GM12878 (cell line): ENCODE data around the gene CBX7. TPM values are rescaled to one million over a fixed set of nuclear protein-coding genes. Genes with fewer than 3 reads are reported as not detected.

ENCODE experiments used
- ATAC-seq: fragments of 200-7000 bp; cut with Tn5 transposase; 3 replicates; pipeline ENCODE4 v1.9.1; 2020; ENCODE audit warnings: mild to moderate bottlenecking, moderate library complexity
- BruUV-seq: library from RNA; stranded (reverse); fragments of 400-500 nt; replicated peaks from 2 replicates; lab custom pipeline; 2021; lab: Mats Ljungman, UMichigan
- CTCF ChIA-PET: fragments of 300-600 bp; sonication (Branson Sonifier 250); formaldehyde crosslinking; extraction: SDS; loops from one replicate; lab custom pipeline; 2021; ENCODE audit warnings: inconsistent platforms; lab: Yijun Ruan, JAX
- POLR2A ChIA-PET: fragments of 350-600 bp; formaldehyde crosslinking; extraction: SDS; loops from one replicate; lab custom pipeline; 2021; ENCODE audit warnings: inconsistent platforms; lab: Charles Lee
- RAD21 ChIA-PET: fragments of 300-600 bp; sonication (Branson Sonifier 250); formaldehyde crosslinking; loops from one replicate; lab custom pipeline; 2023; ENCODE audit warnings: antibody characterized with exemption; ENCODE audit not compliant: unreplicated experiment; lab: Charles Lee
- SMC1A ChIA-PET: fragments of 300-600 bp; sonication (Branson Sonifier 250); formaldehyde crosslinking; loops from one replicate; lab custom pipeline; 2023; ENCODE audit not compliant: unreplicated experiment, uncharacterized antibody; lab: Charles Lee
- DNase-seq: peaks from one replicate; pipeline ENCODE4 v3.0.0-alpha.2; 2011; ENCODE audit warnings: low read depth, low spot score
- FAIRE-seq: peaks from 3 replicates; lab custom pipeline; 2011; peaks lifted over from hg19 to GRCh38; lab: Jason Lieb, UNC
- H2AFZ ChIP-seq: 2 replicates; pipeline ENCODE4 v1.6.0; 2011; ENCODE audit warnings: low read depth, low read length, control low read depth; ENCODE audit not compliant: control insufficient read depth
- H3K27ac ChIP-seq: 2 replicates; pipeline ENCODE4 v1.5.1; 2011; ENCODE audit warnings: control low read depth; ENCODE audit not compliant: control insufficient read depth, insufficient read depth
- H3K27me3 ChIP-seq, 2 experiments: replicated peaks in 1 of 2; 2 replicates each; pipeline versions ENCODE4 v1.6.0 to v1.6.1; 2011; ENCODE audit warnings: low read length in 1 of 2; ENCODE audit not compliant: control insufficient read depth in 2 of 2, insufficient read depth in 2 of 2
- H3K36me3 ChIP-seq, 2 experiments: 2 replicates each; pipeline ENCODE4 v1.5.1; 2011; ENCODE audit warnings: low read length in 1 of 2; ENCODE audit not compliant: control insufficient read depth in 2 of 2, insufficient read depth in 2 of 2
- H3K4me1 ChIP-seq: 2 replicates; pipeline ENCODE4 v1.6.1; 2011; ENCODE audit warnings: mild to moderate bottlenecking, low read length, moderate library complexity, mixed read lengths; ENCODE audit not compliant: control insufficient read depth, insufficient read depth
- H3K4me2 ChIP-seq: 2 replicates; pipeline ENCODE4 v1.6.0; 2011; ENCODE audit warnings: control low read depth; ENCODE audit not compliant: control insufficient read depth, insufficient read depth
- H3K4me3 ChIP-seq: fragments of 200-600 bp; sonication (generic); 2 replicates; pipeline ENCODE4 v1.5.1; 2016
- H3K79me2 ChIP-seq: 2 replicates; pipeline ENCODE4 v1.6.0; 2011; ENCODE audit warnings: low read length; ENCODE audit not compliant: control insufficient read depth, insufficient read depth
- H3K9ac ChIP-seq: 2 replicates; pipeline ENCODE4 v1.8.0; 2011; ENCODE audit warnings: low read length, control low read depth, mixed read lengths; ENCODE audit not compliant: control insufficient read depth, insufficient read depth
- H3K9me3 ChIP-seq: replicated peaks from 3 replicates; pipeline ENCODE4 v1.5.1; 2011; ENCODE audit warnings: mild to moderate bottlenecking, low read length; ENCODE audit not compliant: control insufficient read depth, insufficient read depth
- H4K20me1 ChIP-seq: 2 replicates; pipeline ENCODE4 v1.6.0; 2011; ENCODE audit not compliant: control insufficient read depth, insufficient read depth
- EED ChIP-seq: sonication (generic); IDR thresholded peaks from 2 replicates; pipeline ENCODE4 v1.6.1; 2016; ENCODE audit warnings: antibody characterized with exemption, low read depth
- ESRRA ChIP-seq: IDR thresholded peaks from 2 replicates; pipeline ENCODE4 v1.6.1; 2012; ENCODE audit warnings: mild to moderate bottlenecking, low read length, improper control_type of control experiment
- KDM1A ChIP-seq: fragments of 200-600 bp; sonication (generic); IDR thresholded peaks from 2 replicates; pipeline ENCODE4 v1.6.1; 2016; ENCODE audit warnings: borderline replicate concordance
- RELA ChIP-seq: fragments of 450-650 bp; IDR thresholded peaks from 2 replicates; pipeline ENCODE4 v1.8.0; 2014; ENCODE audit warnings: borderline replicate concordance; ENCODE audit not compliant: partially characterized antibody
- SIX5 ChIP-seq: IDR thresholded peaks from 2 replicates; pipeline ENCODE4 v1.6.1; 2011; ENCODE audit warnings: mild to moderate bottlenecking, low read depth, low read length, moderate library complexity; ENCODE audit not compliant: severe bottlenecking
- SRF ChIP-seq, 2 experiments: IDR thresholded peaks; 2 replicates each; pipeline ENCODE4 v1.6.1; 2011; ENCODE audit warnings: low read depth in 2 of 2, low read length in 2 of 2, mild to moderate bottlenecking in 1 of 2, moderate library complexity in 1 of 2
- YY1 ChIP-seq: IDR thresholded peaks from 2 replicates; pipeline ENCODE4 v1.6.1; 2011; ENCODE audit warnings: low read depth, mild to moderate bottlenecking, low read length
- WGBS: methylation state at CpG from one replicate; pipeline ENCODE4 v1.1.6; 2016; ENCODE audit warnings: low lambda C conversion rate; ENCODE audit not compliant: insufficient replicate concordance, insufficient coverage; ENCODE audit errors: missing lambda C conversion rate; 5-methylcytosine and 5-hydroxymethylcytosine counted together
- in situ Hi-C: fragments of 300-500 bp; cut with MboI; formaldehyde crosslinking; loops from 9 replicates; pipeline ENCODE4 v1.14.3; 2018; ENCODE audit warnings: mixed read lengths
- intact Hi-C: fragments of 100-400 bp; cut with micrococcal nuclease; formaldehyde crosslinking; loops from one replicate; pipeline ENCODE4 v1.14.2; 2022; ENCODE audit not compliant: unreplicated experiment
- polyA plus RNA-seq, 11 experiments: library from polyadenylated mRNA; depleted of rRNA in 4 of 11; unstranded in 6 of 11; stranded (reverse) in 5 of 11; fragments of >200 nt; fragmentation: Nextera tagmentation in 4 of 11; fragmentation: Illumina TruSeq in 1 of 11; extraction: Ambion mirVana in 4 of 11; extraction: Trizol in 1 of 11; gene quantifications; 1 replicate in 1 of 11; 2 replicates in 10 of 11; pipeline versions ENCODE4 v1.2.1 to v1.2.3, GENCODE V29; 2011 to 2016; ENCODE audit warnings: inconsistent platforms in 2 of 11, missing spikeins in 2 of 11, low read depth in 1 of 11
- total RNA-seq, 4 experiments: library from RNA; depleted of rRNA in 3 of 4; stranded (reverse); fragments of >200 nt in 3 of 4; fragmentation: Illumina TruSeq in 1 of 4; extraction: Trizol in 1 of 4; gene quantifications; 2 replicates each; pipeline versions ENCODE4 v1.2.1 to v1.2.3, GENCODE V29; 2013 to 2021
- TF ChIP-seq, protein P1 (sequence below): fragments of 450-650 bp; IDR thresholded peaks from 2 replicates; pipeline ENCODE4 v1.6.1; 2016; ENCODE audit warnings: mild to moderate bottlenecking, moderate library complexity, borderline replicate concordance
- TF ChIP-seq, protein P2 (sequence below): IDR thresholded peaks from 2 replicates; pipeline ENCODE4 v1.6.1; 2012; ENCODE audit warnings: low read depth, low read length, improper control_type of control experiment
- TF ChIP-seq, protein P3 (sequence below): fragments of 450-650 bp; IDR thresholded peaks from 2 replicates; pipeline ENCODE4 v1.6.1; 2016; ENCODE audit warnings: mild to moderate bottlenecking

Gene CBX7
- total and polyA plus RNA-seq, 10 of the 15 experiments (the other 5 are each of a cell fraction or from before 2014, with no cell fraction given) = 0.18 to 17.2 (median 5.6) TPM

DNA sequence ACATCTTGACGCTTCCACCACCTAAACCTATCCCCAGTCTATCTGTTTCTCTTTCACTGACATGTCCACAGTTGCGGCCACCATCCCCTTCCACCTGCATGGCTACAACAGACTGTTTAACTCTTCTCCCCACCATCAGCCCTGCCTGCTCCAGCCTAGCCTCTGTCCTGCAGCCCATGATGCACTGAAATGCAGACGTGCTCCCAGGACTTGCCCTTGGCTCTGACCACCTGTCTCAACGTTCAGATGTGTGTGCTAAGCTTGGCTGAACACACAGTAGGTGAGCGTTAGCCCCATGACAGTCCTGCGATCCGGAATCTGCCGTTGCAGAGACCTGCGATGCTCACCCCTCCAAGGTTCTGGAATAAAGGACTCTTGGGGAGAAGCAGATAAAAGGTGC, 22.7 kb downstream of the CBX7 start (continued):
- TF ChIP-seq, protein P1, sequence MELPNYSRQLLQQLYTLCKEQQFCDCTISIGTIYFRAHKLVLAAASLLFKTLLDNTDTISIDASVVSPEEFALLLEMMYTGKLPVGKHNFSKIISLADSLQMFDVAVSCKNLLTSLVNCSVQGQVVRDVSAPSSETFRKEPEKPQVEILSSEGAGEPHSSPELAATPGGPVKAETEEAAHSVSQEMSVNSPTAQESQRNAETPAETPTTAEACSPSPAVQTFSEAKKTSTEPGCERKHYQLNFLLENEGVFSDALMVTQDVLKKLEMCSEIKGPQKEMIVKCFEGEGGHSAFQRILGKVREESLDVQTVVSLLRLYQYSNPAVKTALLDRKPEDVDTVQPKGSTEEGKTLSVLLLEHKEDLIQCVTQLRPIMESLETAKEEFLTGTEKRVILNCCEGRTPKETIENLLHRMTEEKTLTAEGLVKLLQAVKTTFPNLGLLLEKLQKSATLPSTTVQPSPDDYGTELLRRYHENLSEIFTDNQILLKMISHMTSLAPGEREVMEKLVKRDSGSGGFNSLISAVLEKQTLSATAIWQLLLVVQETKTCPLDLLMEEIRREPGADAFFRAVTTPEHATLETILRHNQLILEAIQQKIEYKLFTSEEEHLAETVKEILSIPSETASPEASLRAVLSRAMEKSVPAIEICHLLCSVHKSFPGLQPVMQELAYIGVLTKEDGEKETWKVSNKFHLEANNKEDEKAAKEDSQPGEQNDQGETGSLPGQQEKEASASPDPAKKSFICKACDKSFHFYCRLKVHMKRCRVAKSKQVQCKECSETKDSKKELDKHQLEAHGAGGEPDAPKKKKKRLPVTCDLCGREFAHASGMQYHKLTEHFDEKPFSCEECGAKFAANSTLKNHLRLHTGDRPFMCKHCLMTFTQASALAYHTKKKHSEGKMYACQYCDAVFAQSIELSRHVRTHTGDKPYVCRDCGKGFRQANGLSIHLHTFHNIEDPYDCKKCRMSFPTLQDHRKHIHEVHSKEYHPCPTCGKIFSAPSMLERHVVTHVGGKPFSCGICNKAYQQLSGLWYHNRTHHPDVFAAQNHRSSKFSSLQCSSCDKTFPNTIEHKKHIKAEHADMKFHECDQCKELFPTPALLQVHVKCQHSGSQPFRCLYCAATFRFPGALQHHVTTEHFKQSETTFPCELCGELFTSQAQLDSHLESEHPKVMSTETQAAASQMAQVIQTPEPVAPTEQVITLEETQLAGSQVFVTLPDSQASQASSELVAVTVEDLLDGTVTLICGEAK = no peak
- TF ChIP-seq ESRRA (no peak), YY1 (no peak), RELA (no peak)
- TF ChIP-seq, protein P2, sequence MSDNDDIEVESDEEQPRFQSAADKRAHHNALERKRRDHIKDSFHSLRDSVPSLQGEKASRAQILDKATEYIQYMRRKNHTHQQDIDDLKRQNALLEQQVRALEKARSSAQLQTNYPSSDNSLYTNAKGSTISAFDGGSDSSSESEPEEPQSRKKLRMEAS = no peak

DNA sequence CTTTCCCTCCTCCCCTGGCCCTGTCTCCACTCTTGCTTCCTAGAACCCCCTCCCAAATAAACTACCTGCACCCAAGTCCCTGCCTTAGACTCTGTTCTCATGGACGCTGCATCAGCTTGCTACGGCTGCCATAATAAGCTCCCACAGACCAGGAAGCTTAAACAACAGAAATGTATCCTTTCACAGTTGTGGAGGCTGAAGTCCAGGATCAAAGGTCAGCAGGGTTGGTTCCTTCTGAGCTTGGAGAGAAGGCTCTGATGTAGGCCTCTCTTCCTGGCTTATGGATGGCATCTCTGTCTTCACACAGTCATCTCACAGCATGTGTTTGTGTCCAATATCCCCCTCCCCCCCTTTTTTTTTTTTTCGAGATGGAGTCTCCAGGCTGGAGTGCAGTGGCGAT, 23.4 kb downstream of the CBX7 start:
- no peak for ATAC-seq
- no peak overlapping the region for H3K4me2 ChIP-seq
- intact Hi-C loops = loop anchor here (10.0 kb wide), 1 partner anchor 364 kb away; no protein-coding TSS in a partner anchor
- no peaks in the 10 kb centered on the region for H3K9me3 ChIP-seq
- FAIRE-seq = no peak
- no peaks in the 10 kb centered on the region; a peak in 1 of 4 replicates for H3K36me3 ChIP-seq
- no peaks in the 10 kb centered on the region for H3K27me3 ChIP-seq
- no peak overlapping the region for H3K9ac ChIP-seq
- no peak overlapping the region for H3K4me3 ChIP-seq
- no TSS peak for BruUV-seq
- in situ Hi-C loops = loop anchor here (10.0 kb wide), 1 partner anchor 364 kb away; no protein-coding TSS in a partner anchor
- no peak overlapping the region for H3K27ac ChIP-seq
- H4K20me1 ChIP-seq = no peaks in the 10 kb centered on the region
- no peak for TF ChIP-seq KDM1A
- TF ChIP-seq SIX5 = no peak
- no peak for TF ChIP-seq SRF (IDR thresholded peaks at IDR 0.05; ENCODE audit: low read depth in 2 of 2, low read length in 2 of 2)
- TF ChIP-seq, protein P3, sequence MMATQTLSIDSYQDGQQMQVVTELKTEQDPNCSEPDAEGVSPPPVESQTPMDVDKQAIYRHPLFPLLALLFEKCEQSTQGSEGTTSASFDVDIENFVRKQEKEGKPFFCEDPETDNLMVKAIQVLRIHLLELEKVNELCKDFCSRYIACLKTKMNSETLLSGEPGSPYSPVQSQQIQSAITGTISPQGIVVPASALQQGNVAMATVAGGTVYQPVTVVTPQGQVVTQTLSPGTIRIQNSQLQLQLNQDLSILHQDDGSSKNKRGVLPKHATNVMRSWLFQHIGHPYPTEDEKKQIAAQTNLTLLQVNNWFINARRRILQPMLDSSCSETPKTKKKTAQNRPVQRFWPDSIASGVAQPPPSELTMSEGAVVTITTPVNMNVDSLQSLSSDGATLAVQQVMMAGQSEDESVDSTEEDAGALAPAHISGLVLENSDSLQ = no peak
- no peak for TF ChIP-seq EED
- 89% methylated on average over 2 of the region's 4 CpGs for WGBS
- ChIA-PET CTCF (no interaction called here), SMC1A (interaction anchor here (1.5 kb wide), 1 partner anchor 11 kb away, joined by 4 read pairs; no protein-coding TSS in a partner anchor), POLR2A (interaction anchor here (1.1 kb wide), 1 partner anchor 255 kb away, joined by 5 read pairs; no protein-coding TSS in a partner anchor), RAD21 (interaction anchor here (0.6 kb wide), 1 partner anchor 42 kb away, joined by 3 read pairs; no protein-coding TSS in a partner anchor)
- no peak for DNase-seq
- no peak overlapping the region for H2AFZ ChIP-seq
- H3K4me1 ChIP-seq = no peaks in the 10 kb centered on the region
- H3K79me2 ChIP-seq = no peaks in the 10 kb centered on the region
